Neural progenitor cell (in vitro differentiated cells): ENCODE measurements around the gene POLR2H. TPM values are rescaled to one million over a fixed set of nuclear protein-coding genes. Genes with fewer than 3 reads are reported as not detected.

Experiments
- DNase-seq: peaks from one replicate; pipeline ENCODE4 v3.0.0-alpha.2; 2016; ENCODE audit warnings: low spot score
- H2AFZ ChIP-seq: fragments of 200-600 bp; sonication (generic); replicated peaks from 2 replicates; pipeline ENCODE4 v1.6.1; 2016; ENCODE audit warnings: antibody characterized with exemption
- H3F3A ChIP-seq: fragments of 200-600 bp; sonication (generic); 2 replicates; pipeline ENCODE4 v1.6.1; 2016; ENCODE audit warnings: antibody characterized with exemption, low read depth
- H3K27ac ChIP-seq: fragments of 200-600 bp; sonication (generic); 2 replicates; pipeline ENCODE4 v1.5.1; 2016; ENCODE audit warnings: mild to moderate bottlenecking
- H3K27me3 ChIP-seq: fragments of 200-600 bp; sonication (generic); 2 replicates; pipeline ENCODE4 v1.6.1; 2016; ENCODE audit warnings: mild to moderate bottlenecking, moderate library complexity
- H3K36me3 ChIP-seq: fragments of 200-600 bp; sonication (generic); 2 replicates; pipeline ENCODE4 v1.5.1; 2016
- H3K4me1 ChIP-seq: fragments of 200-600 bp; sonication (generic); 2 replicates; pipeline ENCODE4 v1.6.1; 2016; ENCODE audit warnings: mixed run types
- H3K4me2 ChIP-seq: fragments of 200-600 bp; sonication (generic); 2 replicates; pipeline ENCODE4 v1.6.1; 2016
- H3K4me3 ChIP-seq: fragments of 200-600 bp; sonication (generic); 2 replicates; pipeline ENCODE4 v1.5.1; 2016
- H3K79me2 ChIP-seq: fragments of 200-600 bp; sonication (generic); 2 replicates; pipeline ENCODE4 v1.6.1; 2016; ENCODE audit warnings: low read depth
- H3K9ac ChIP-seq: fragments of 200-600 bp; sonication (generic); 2 replicates; pipeline ENCODE4 v1.6.1; 2016
- H3K9me3 ChIP-seq: fragments of 200-600 bp; sonication (generic); 2 replicates; pipeline ENCODE4 v1.5.1; 2016; ENCODE audit warnings: low read depth
- H4K20me1 ChIP-seq: fragments of 200-600 bp; sonication (generic); 2 replicates; pipeline ENCODE4 v1.6.1; 2016; ENCODE audit warnings: low read depth
- H3K27ac Mint-ChIP-seq: 3 replicates; pipeline ENCODE4 v1.8.0; 2021; ENCODE audit warnings: mixed read lengths
- H3K27me3 Mint-ChIP-seq: 2 replicates; pipeline ENCODE4 v1.8.0; 2022; ENCODE audit warnings: low read depth, mild to moderate bottlenecking, inconsistent platforms, moderate library complexity, mixed read lengths; ENCODE audit not compliant: insufficient read depth
- H3K36me3 Mint-ChIP-seq: 3 replicates; pipeline ENCODE4 v1.8.0; 2021; ENCODE audit warnings: mixed read lengths
- H3K4me1 Mint-ChIP-seq: 3 replicates; pipeline ENCODE4 v1.8.0; 2021; ENCODE audit warnings: mixed read lengths
- H3K4me3 Mint-ChIP-seq: 3 replicates; pipeline ENCODE4 v1.8.0; 2021; ENCODE audit warnings: mild to moderate bottlenecking, moderate library complexity, mixed read lengths
- H3K9me3 Mint-ChIP-seq: 3 replicates; pipeline ENCODE4 v1.8.0; 2020; ENCODE audit warnings: mixed read lengths
- CTCF ChIP-seq: fragments of 200-600 bp; sonication (generic); IDR thresholded peaks from 2 replicates; pipeline ENCODE4 v1.5.1; 2017; ENCODE audit warnings: antibody characterized with exemption, mild to moderate bottlenecking
- EZH2 ChIP-seq: fragments of 200-600 bp; sonication (generic); IDR thresholded peaks from 2 replicates; pipeline ENCODE4 v1.6.1; 2017; ENCODE audit warnings: antibody characterized with exemption, mild to moderate bottlenecking, moderate library complexity
- EZH2phosphoT487 ChIP-seq: fragments of 200-600 bp; sonication (generic); IDR thresholded peaks from 2 replicates; pipeline ENCODE4 v1.6.1; 2017; ENCODE audit warnings: antibody characterized with exemption
- total RNA-seq: library from RNA; depleted of rRNA; stranded (reverse); fragments of >200 nt; gene quantifications from 2 replicates; pipeline ENCODE4 v1.2.3, GENCODE V29; 2015; ENCODE audit warnings: low replicate concordance

The POLR2H gene
- total RNA-seq, 1 donor from 2014 or later, result 173 TPM

GRCh38 chr3:184335661-184336546 is 25.6 kb upstream of the POLR2H start:
- peaks cover 5% of the 10 kb centered on the region for H3K27me3 Mint-ChIP-seq
- Histone ChIP-seq H4K20me1 (peaks cover 81% of the 10 kb centered on the region), H3K4me2 (peak overlapping the region; percentile 82), H3K4me1 (peaks cover 21% of the 10 kb centered on the region), H3K9ac (peak overlapping the region; percentile 62), H3K36me3 (no peaks in the 10 kb centered on the region), H3K27ac (peak overlapping the region; percentile 94), H3F3A (peaks cover 65% of the 10 kb centered on the region), H2AFZ (no peak overlapping the region), H3K9me3 (no peaks in the 10 kb centered on the region), H3K27me3 (no peaks in the 10 kb centered on the region), H3K4me3 (peak overlapping the region; percentile 88), H3K79me2 (peaks cover 44% of the 10 kb centered on the region)
- peaks cover 29% of the 10 kb centered on the region for H3K4me1 Mint-ChIP-seq
- peaks cover 17% of the 10 kb centered on the region for H3K36me3 Mint-ChIP-seq
- TF ChIP-seq CTCF, result peak; percentile 6
- no peak for TF ChIP-seq EZH2
- peak overlapping the region; percentile 93 for H3K27ac Mint-ChIP-seq
- H3K4me3 Mint-ChIP-seq, result peak overlapping the region; percentile 92
- DNase-seq, result peak; percentile 95
- H3K9me3 Mint-ChIP-seq, result no peaks in the 10 kb centered on the region

GRCh38 chr3:184336547-184337398 is 24.7 kb upstream of the POLR2H start:
- H2AFZ ChIP-seq, result no peak overlapping the region
- DNase-seq, result peak; percentile 72
- H3K9ac ChIP-seq, result peak overlapping the region; percentile 62

GRCh38 chr3:184337399-184337714 is 24.2 kb upstream of the POLR2H start, which contains the start of gene FAM131A:
TSS of gene FAM131A (plus strand) at chr3:184337600. CDS start at chr3:184337631, 31 bp downstream.
- peaks cover 57% of the 10 kb centered on the region for H3F3A ChIP-seq
- H4K20me1 ChIP-seq, result peaks cover 88% of the 10 kb centered on the region
- Mint-ChIP-seq H3K4me3 (peak within 1 kb of the TSS; percentile 92), H3K27ac (peak within 1 kb of the TSS; percentile 93), H3K4me1 (peaks cover 29% of the 10 kb centered on the region), H3K27me3 (peaks cover 5% of the 10 kb centered on the region), H3K9me3 (no peaks in the 10 kb centered on the region), H3K36me3 (peaks cover 11% of the 10 kb centered on the region)
- TF ChIP-seq CTCF, result no peak
- no peak for TF ChIP-seq EZH2
- TF ChIP-seq EZH2phosphoT487, result no peak
- peaks cover 44% of the 10 kb centered on the region for H3K79me2 ChIP-seq
- H3K27me3 ChIP-seq, result no peaks in the 10 kb centered on the region
- peak within 1 kb of the TSS; percentile 62 for H3K9ac ChIP-seq
- H3K9me3 ChIP-seq, result no peaks in the 10 kb centered on the region
- DNase-seq, result no peak
- H3K27ac ChIP-seq, result peak within 1 kb of the TSS; percentile 94
- no peaks in the 10 kb centered on the region for H3K36me3 ChIP-seq
- H3K4me3 ChIP-seq, result peak within 1 kb of the TSS; percentile 88
- no peak within 1 kb of the TSS for H2AFZ ChIP-seq
- H3K4me1 ChIP-seq, result peaks cover 21% of the 10 kb centered on the region
- H3K4me2 ChIP-seq, result peak within 1 kb of the TSS; percentile 82

More at GRCh38 chr3:184336547-184337398, 24.7 kb upstream of the POLR2H start:
- Histone ChIP-seq H3K4me2 (peak overlapping the region; percentile 82), H3K4me1 (peaks cover 21% of the 10 kb centered on the region), H3F3A (peaks cover 59% of the 10 kb centered on the region), H3K4me3 (peak overlapping the region; percentile 88), H3K27ac (peak overlapping the region; percentile 94), H3K36me3 (no peaks in the 10 kb centered on the region), H3K79me2 (peaks cover 44% of the 10 kb centered on the region), H3K9me3 (no peaks in the 10 kb centered on the region), H4K20me1 (peaks cover 90% of the 10 kb centered on the region), H3K27me3 (no peaks in the 10 kb centered on the region)
- Mint-ChIP-seq H3K36me3 (peaks cover 15% of the 10 kb centered on the region), H3K27ac (peak overlapping the region; percentile 93), H3K4me3 (peak overlapping the region; percentile 92), H3K27me3 (peaks cover 5% of the 10 kb centered on the region), H3K4me1 (peaks cover 29% of the 10 kb centered on the region), H3K9me3 (no peaks in the 10 kb centered on the region)
- TF ChIP-seq EZH2phosphoT487 (no peak), EZH2 (no peak), CTCF (no peak)
